ENCODE measurements around the gene CKS2.
"Not testable (repeated sequence)": the region's sequence is repeated elsewhere in the genome, so short reads cannot be mapped to it uniquely, and the experiment has no call there.

Gene CKS2

GRCh38 chr9:89310475-89311345 is at the start of gene CKS2:
CKS2 (plus strand) TSS chr9:89311195; CDS start chr9:89311293, 98 bp downstream.
- peak; percentile 100 for DNase-seq (ENCODE audit: low read depth)
- H3K4me3 ChIP-seq (ENCODE audit: low read length), result peak within 1 kb of the TSS; percentile 85
- H3K9ac ChIP-seq (ENCODE audit: low read length), result peak within 1 kb of the TSS; percentile 96
- H3K36me3 ChIP-seq (ENCODE audit: control insufficient read depth, insufficient read depth, low read length, severe bottlenecking), result peaks cover 2% of the 10 kb centered on the region
- peaks cover 34% of the 10 kb centered on the region for H3K4me1 ChIP-seq (ENCODE audit: control insufficient read depth, insufficient read depth, low read length)
- H3K9me3 ChIP-seq (ENCODE audit: control insufficient read depth, low read length), result no peaks in the 10 kb centered on the region
- no peaks in the 10 kb centered on the region for H3K27me3 ChIP-seq (replicated peaks; ENCODE audit: control insufficient read depth, insufficient read depth, low read length)

DNA sequence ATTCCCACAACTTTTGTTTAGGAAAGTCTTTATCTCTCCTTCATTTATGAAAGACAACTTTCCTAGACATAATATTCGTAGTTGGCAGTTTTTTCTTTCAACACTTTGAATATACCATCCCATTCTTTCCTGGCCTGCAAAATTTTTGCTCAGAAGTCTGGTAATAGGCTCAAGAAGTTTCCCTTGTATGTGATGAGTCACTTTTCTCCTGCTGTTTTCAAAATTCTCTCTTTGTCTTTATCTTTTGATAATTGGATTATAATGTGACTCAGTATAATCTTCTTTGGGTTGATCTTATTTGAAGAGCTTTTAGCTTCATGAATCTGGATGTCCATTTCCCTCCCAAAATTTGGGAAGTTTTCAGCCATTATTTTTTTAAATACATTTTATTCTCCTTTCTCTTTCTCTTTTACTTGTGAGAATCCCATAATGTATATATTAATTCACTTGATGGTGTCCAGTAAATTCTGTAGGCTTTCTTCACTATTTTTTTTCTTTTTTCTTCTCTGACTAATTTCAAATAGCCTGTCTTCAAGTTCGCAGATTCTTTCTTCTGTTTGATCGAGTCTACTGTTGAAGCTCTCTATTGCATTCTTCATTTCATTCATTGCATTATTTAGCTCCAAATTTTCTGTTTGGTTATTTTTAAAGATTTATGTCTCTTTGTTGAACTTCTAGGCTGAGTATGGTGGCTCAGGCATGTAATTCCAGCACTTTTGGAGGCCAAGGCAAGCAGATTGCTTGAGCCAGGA is 37.3 kb upstream of the CKS2 start:
- Histone ChIP-seq H3K36me3 (ENCODE audit: control insufficient read depth, insufficient read depth, low read length, severe bottlenecking) (no peaks in the 10 kb centered on the region), H3K9ac (ENCODE audit: low read length) (no peak overlapping the region), H3K27me3 (replicated peaks; ENCODE audit: control insufficient read depth, insufficient read depth, low read length) (no peaks in the 10 kb centered on the region), H3K4me3 (ENCODE audit: low read length) (no peak overlapping the region), H3K9me3 (ENCODE audit: control insufficient read depth, low read length) (peaks cover 24% of the 10 kb centered on the region), H3K4me1 (ENCODE audit: control insufficient read depth, insufficient read depth, low read length) (peaks cover 5% of the 10 kb centered on the region)
- DNase-seq (ENCODE audit: low read depth), result no peak

DNA sequence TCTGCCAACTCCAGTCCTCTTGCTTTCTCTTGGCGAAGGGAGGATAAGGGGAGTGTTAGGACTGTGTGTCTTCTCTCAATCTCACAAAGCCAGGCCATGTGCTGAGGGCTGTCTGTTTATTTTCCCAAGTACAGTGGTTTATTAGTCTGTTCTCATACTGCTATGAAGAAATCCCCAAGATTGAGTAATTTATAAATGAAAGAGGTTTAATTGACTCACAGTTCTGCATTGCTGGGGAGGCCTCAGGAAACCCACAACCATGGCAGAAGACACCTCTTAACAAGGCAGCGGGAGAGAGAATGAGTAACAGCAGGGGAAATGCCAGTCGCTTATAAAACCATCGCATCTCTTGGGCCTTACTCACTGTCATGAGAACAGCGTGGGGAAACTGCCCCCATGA is 36.2 kb upstream of the CKS2 start:
- Histone ChIP-seq H3K4me3 (ENCODE audit: low read length) (no peak overlapping the region), H3K27me3 (replicated peaks; ENCODE audit: control insufficient read depth, insufficient read depth, low read length) (no peaks in the 10 kb centered on the region)
- DNase-seq (ENCODE audit: low read depth), result peak; percentile 23

GRCh38 chr9:89276040-89276439 is 35.0 kb upstream of the CKS2 start:
- not testable (repeated sequence) for DNase-seq (ENCODE audit: low read depth); H3K9ac ChIP-seq (ENCODE audit: low read length); H3K27me3 ChIP-seq (replicated peaks; ENCODE audit: control insufficient read depth, insufficient read depth, low read length); H3K4me1 ChIP-seq (ENCODE audit: control insufficient read depth, insufficient read depth, low read length); H3K36me3 ChIP-seq (ENCODE audit: control insufficient read depth, insufficient read depth, low read length, severe bottlenecking); H3K4me3 ChIP-seq (ENCODE audit: low read length)
- H3K9me3 ChIP-seq (ENCODE audit: control insufficient read depth, low read length), result peaks cover 24% of the 10 kb centered on the region

More for the DNA sequence above, 36.2 kb upstream of the CKS2 start:
- no peak overlapping the region for H3K9ac ChIP-seq (ENCODE audit: low read length)
- no peaks in the 10 kb centered on the region for H3K36me3 ChIP-seq (ENCODE audit: control insufficient read depth, insufficient read depth, low read length, severe bottlenecking)
- H3K4me1 ChIP-seq (ENCODE audit: control insufficient read depth, insufficient read depth, low read length), result peaks cover 5% of the 10 kb centered on the region
- H3K9me3 ChIP-seq (ENCODE audit: control insufficient read depth, low read length), result peaks cover 24% of the 10 kb centered on the region

GRCh38 chr9:89277043-89277442 is 34.0 kb upstream of the CKS2 start:
- Histone ChIP-seq H3K9me3 (ENCODE audit: control insufficient read depth, low read length) (peaks cover 24% of the 10 kb centered on the region), H3K27me3 (replicated peaks; ENCODE audit: control insufficient read depth, insufficient read depth, low read length) (no peaks in the 10 kb centered on the region), H3K9ac (ENCODE audit: low read length) (no peak overlapping the region), H3K4me1 (ENCODE audit: control insufficient read depth, insufficient read depth, low read length) (peaks cover 13% of the 10 kb centered on the region), H3K36me3 (ENCODE audit: control insufficient read depth, insufficient read depth, low read length, severe bottlenecking) (no peaks in the 10 kb centered on the region), H3K4me3 (ENCODE audit: low read length) (no peak overlapping the region)
- DNase-seq (ENCODE audit: low read depth), result no peak

GRCh38 chr9:89277454-89277853 is 33.5 kb upstream of the CKS2 start:
- Histone ChIP-seq H3K9ac (ENCODE audit: low read length) (no peak overlapping the region), H3K9me3 (ENCODE audit: control insufficient read depth, low read length) (peaks cover 23% of the 10 kb centered on the region), H3K27me3 (replicated peaks; ENCODE audit: control insufficient read depth, insufficient read depth, low read length) (no peaks in the 10 kb centered on the region), H3K36me3 (ENCODE audit: control insufficient read depth, insufficient read depth, low read length, severe bottlenecking) (no peaks in the 10 kb centered on the region), H3K4me3 (ENCODE audit: low read length) (no peak overlapping the region), H3K4me1 (ENCODE audit: control insufficient read depth, insufficient read depth, low read length) (peaks cover 13% of the 10 kb centered on the region)
- DNase-seq (ENCODE audit: low read depth), result peak; percentile 8

DNA sequence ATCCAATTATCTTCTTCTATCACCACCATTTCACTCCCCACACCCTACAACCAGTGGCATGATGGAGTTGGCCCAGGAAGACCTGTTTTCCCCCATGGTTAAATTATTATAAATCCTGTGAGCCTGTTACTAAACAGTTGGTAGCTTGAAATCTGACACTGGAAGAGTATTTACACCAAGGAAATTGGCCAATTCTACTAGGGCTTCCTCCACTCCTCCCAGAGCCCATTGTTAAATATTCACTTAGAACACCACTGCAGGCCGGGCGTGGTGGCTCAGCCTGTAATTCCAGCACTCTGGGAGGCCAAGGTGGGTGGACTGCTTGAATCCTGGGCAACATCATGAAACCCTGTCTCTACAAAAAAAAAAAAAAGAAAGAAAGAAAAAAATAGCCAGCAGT is 32.4 kb upstream of the CKS2 start:
- Histone ChIP-seq H3K4me3 (ENCODE audit: low read length) (no peak overlapping the region), H3K9ac (ENCODE audit: low read length) (no peak overlapping the region), H3K36me3 (ENCODE audit: control insufficient read depth, insufficient read depth, low read length, severe bottlenecking) (no peaks in the 10 kb centered on the region), H3K27me3 (replicated peaks; ENCODE audit: control insufficient read depth, insufficient read depth, low read length) (no peaks in the 10 kb centered on the region), H3K4me1 (ENCODE audit: control insufficient read depth, insufficient read depth, low read length) (peaks cover 13% of the 10 kb centered on the region), H3K9me3 (ENCODE audit: control insufficient read depth, low read length) (peaks cover 12% of the 10 kb centered on the region)
- DNase-seq (ENCODE audit: low read depth), result no peak

DNA sequence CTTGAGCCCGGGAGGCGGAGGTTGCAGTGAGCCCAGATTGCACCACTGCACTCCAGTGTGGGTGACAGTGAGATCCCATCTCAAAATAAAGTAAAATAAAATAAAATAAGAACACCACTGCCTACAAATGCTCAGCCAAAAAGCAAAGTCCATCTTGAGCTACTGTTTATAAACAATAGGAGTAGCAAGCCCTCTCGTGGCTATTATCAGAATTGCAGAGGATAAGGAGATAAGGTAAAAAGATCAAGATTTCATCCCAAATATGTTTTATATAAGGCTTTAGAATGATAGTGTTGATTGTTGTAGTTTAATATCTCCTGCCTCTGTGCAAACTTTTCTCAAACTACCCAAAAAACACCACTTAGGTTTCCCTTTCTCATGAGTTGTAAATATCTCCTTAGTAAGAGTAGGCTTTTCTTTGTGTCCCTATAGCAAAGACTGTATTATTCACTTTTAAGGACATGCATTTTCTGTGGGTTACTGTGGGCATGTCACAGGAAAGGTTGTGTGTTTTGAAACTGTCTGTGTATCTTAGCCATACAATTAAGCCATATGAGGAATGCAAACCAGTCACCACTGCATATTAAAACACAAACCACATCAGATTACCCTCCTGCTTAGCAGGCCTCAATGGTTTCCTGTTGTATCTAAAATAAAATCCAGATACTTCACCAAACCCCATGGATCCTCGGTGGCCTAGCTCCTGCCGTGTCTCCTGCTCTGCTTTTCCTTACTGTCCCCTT is 31.8 kb upstream of the CKS2 start:
- Histone ChIP-seq H3K36me3 (ENCODE audit: control insufficient read depth, insufficient read depth, low read length, severe bottlenecking) (no peaks in the 10 kb centered on the region), H3K4me1 (ENCODE audit: control insufficient read depth, insufficient read depth, low read length) (peaks cover 13% of the 10 kb centered on the region), H3K27me3 (replicated peaks; ENCODE audit: control insufficient read depth, insufficient read depth, low read length) (no peaks in the 10 kb centered on the region), H3K9ac (ENCODE audit: low read length) (no peak overlapping the region), H3K4me3 (ENCODE audit: low read length) (no peak overlapping the region), H3K9me3 (ENCODE audit: control insufficient read depth, low read length) (peaks cover 5% of the 10 kb centered on the region)
- peak; percentile 89 for DNase-seq (ENCODE audit: low read depth)

DNA sequence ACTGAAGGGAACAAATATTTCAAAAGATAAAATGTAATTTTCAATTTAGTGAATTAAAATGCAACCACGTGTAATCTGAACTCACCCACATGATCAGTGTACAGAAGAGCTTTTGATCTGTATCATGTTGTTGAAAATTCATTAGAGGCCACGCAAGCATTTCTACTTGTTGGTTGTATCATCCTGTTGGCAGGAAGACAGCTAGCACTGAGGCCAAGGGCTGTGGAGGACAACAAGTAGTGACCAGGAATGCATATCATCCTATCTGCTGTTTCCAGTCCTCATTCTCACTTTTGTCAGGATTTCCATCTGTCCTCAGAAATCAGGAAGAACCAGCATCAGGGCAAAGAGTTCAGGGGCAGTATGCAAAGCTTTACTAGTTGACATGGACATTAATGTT is 29.9 kb upstream of the CKS2 start:
- H3K4me3 ChIP-seq (ENCODE audit: low read length), result no peak overlapping the region
- H3K9ac ChIP-seq (ENCODE audit: low read length), result no peak overlapping the region
- DNase-seq (ENCODE audit: low read depth), result no peak
- H3K4me1 ChIP-seq (ENCODE audit: control insufficient read depth, insufficient read depth, low read length), result peaks cover 9% of the 10 kb centered on the region
- H3K36me3 ChIP-seq (ENCODE audit: control insufficient read depth, insufficient read depth, low read length, severe bottlenecking), result no peaks in the 10 kb centered on the region
- no peaks in the 10 kb centered on the region for H3K9me3 ChIP-seq (ENCODE audit: control insufficient read depth, low read length)
- H3K27me3 ChIP-seq (replicated peaks; ENCODE audit: control insufficient read depth, insufficient read depth, low read length), result no peaks in the 10 kb centered on the region

GRCh38 chr9:89282248-89282968 is 28.6 kb upstream of the CKS2 start:
- peak overlapping the region; percentile 58 for H3K4me3 ChIP-seq (ENCODE audit: low read length)
- not testable (repeated sequence) for H3K9ac ChIP-seq (ENCODE audit: low read length); H3K4me1 ChIP-seq (ENCODE audit: control insufficient read depth, insufficient read depth, low read length); H3K36me3 ChIP-seq (ENCODE audit: control insufficient read depth, insufficient read depth, low read length, severe bottlenecking); H3K27me3 ChIP-seq (replicated peaks; ENCODE audit: control insufficient read depth, insufficient read depth, low read length); H3K9me3 ChIP-seq (ENCODE audit: control insufficient read depth, low read length)
- peak; percentile 4 for DNase-seq (ENCODE audit: low read depth)
